ENCODE data around the gene SYNPO2. TPM values are rescaled to one million over a fixed set of nuclear protein-coding genes. Genes with fewer than 3 reads are reported as not detected.

Gene SYNPO2
- total RNA-seq, 2 experiments from 2014 or later, result 0.13 to 0.15 TPM

DNA sequence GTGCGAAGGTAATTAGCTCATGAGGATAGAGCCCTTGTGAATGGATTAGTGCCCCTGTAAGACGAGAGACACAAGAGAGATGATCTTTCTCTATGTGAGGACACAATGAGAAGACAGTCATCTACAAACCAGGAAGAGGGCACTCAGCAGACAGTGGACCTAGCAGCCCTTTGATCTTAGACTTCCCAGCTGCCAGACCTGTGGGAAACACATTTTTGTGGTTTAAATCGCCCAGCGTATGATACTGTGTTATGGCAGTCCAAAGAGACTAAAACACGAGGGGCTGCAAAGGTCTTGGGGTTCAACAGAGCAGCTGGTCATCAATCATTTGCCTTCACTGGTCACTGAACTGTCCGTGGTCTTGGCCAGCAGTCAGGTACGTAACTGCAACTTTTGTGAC, 9.2 kb upstream of the SYNPO2 start:
- ChIA-PET CTCF (no interaction called here), POLR2A (no interaction called here)

DNA sequence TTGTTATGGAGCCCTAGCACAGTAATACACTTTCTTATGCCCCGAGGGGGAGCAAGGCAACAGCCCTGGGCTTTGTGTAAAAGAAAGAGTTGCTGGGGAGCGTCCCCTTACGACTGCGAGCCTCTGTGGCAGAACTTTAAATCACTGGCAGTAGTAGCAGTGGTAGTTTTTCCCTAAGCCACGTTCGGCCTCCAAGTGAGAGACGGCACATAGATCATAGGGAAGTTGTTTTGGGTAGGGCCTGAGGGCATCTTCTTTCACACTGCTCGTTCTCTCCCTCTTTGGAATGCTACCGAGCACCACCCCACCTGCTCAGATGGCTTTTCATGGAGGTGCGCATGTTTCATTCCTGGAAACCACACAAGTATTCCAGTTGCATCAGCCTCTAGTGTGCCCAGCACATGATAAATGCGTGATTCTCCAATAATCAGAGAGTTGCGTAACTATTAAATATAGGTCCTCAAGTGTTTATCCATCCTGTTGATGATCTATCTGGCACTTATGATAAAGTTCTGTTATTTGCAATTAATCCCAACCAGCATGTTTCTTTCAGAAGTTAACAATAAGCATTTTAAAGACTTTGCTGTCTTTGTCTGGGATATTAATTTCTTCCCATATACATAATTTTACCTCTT, 7.0 kb upstream of the SYNPO2 start:
- ChIA-PET POLR2A (no interaction called here), CTCF (no interaction called here)

DNA sequence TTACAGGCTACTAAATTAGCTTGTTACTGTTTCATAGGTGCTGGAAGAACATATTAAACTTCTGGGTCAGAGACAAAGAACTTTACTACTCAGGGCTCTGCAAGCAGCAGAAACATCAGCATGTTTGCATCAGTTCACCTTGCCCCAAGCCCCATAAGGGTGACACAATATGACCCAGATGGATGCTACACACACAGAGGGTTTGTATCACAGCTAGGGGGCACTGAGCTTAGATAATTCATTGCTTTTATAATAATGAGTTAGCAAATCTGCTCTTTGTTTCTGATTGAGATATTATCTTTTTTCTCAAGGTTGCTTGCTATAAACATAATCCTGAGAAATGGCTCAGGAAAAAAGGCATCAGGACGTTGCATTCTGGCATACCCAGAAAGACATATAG, 4.8 kb upstream of the SYNPO2 start:
- CTCF ChIA-PET, result interaction anchor here (0.8 kb wide), 1 partner anchor 19 kb away, joined by 3 read pairs; no protein-coding TSS in a partner anchor
- POLR2A ChIA-PET, result interaction anchor here (0.5 kb wide), 1 partner anchor 49 kb away, joined by 3 read pairs; no protein-coding TSS in a partner anchor

DNA sequence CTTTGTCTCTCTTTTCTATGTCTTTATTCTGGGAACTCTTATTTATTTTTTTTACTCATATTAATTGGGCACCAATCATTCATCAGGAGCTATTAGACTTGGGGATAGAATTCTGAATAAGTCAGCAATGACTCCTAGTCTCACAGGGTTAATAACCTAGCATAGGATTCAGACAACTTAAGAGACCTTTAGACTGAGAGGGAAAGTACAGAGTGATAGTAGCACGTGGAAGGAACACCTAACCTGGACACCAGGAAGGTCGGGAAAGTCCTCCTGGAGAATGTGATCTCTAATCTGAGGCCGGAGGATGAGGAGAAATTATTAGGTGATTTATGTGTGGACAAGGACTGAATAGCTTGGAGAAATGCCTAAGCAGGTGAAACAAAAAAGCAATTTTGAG, 3.9 kb upstream of the SYNPO2 start:
- CTCF ChIA-PET, result no interaction called here
- POLR2A ChIA-PET, result no interaction called here

DNA sequence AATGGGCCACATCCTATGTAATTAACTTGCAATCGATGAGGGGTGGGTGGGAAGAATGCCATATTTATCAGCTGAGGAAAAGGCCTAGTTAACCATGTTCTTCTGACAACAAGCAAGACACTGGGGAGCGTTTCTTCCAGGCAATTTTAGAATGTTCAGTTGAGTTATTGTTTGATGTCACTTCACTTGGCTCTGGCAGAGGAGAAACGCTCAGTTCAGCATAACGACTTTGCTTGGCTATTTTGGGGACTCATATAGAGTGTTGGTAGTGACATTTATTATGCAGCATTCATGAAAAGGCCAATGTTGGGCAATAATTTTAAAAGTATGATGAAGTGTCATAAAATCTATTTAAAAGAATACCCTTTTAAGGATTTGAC, 648 bp downstream of the SYNPO2 start:
- ChIA-PET CTCF (no interaction called here), POLR2A (no interaction called here)

DNA sequence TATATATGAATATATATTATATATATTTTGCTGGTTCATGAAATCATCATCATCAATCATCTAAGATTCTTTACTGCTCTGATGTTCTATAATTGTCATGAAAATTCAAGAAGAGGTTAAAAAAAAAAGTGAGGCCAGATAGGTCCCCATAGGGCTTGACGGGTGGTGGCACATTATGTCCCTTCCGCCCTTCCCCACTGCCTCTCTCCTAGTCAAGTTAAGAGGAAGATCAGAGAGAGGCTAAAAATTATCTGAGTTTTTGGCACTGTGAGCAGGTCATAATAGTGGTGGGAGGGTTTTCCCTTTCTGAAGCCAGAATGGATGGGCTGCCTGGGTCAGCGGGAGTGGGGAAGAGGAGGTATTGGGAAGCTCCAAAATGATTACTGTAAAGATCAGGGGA, 5.4 kb downstream of the SYNPO2 start:
- POLR2A ChIA-PET, result no interaction called here
- CTCF ChIA-PET, result no interaction called here

DNA sequence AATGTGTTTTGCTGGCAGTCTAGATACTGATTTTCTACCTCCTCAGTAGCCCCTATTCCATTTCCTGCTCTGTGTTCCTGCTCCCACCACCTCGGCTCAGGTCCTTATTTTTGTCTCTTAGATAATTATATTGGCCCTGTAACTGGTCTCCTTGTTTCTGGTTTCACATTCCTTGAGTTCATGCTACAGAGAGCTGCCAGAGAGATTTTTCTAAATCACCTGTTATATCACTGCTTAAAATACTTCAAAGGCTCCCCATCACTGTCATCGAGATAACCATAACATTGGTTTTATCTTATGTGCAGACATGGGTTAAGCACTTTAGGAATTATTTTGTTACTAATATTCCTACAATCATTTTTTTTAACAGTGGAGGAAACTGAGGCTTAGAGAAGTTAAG, 9.6 kb downstream of the SYNPO2 start:
- ChIA-PET POLR2A (no interaction called here), CTCF (no interaction called here)

DNA sequence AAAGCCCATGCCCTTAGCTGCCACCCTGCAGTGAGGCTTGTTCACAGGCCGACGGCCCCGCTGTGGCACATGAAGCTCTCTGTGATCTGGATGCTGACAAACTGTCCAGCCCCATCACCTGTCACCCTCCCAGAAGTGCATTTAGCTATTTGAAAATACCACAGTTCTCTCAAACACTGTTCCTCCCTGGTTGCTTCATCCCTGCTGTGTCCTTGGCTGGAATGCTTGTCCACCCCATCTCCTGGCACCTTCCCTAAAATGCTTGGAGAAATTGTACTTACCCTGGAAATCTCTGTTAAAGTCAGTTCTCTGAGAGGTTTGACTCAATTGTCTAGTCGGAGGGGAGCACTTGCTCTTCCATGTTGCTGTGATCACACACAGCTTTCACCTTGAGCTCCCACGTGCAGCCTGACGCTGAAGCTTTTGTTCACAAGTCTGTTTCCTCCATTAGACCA, 10.1 kb downstream of the SYNPO2 start:
- ChIA-PET POLR2A (no interaction called here), CTCF (no interaction called here)

DNA sequence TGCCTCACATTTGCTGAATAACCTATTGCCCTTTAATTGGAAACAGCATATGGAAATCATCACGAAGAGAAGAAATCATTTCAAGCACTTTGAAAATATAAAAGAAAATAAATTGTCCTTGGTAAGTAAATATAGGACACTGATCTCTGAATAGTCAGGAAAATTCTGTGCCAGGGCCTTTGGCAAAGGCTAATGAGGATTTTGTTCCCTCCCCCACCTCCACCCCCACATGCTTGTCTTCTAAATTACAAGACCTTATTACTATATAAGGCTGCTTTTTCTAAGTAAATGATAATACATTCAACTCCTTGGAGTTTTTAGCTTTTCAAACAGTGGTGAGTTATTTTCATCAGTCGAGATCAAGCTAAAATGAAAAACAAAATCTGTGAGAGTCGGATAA, 15.8 kb downstream of the SYNPO2 start:
- ChIA-PET POLR2A (no interaction called here), CTCF (no interaction called here)

DNA sequence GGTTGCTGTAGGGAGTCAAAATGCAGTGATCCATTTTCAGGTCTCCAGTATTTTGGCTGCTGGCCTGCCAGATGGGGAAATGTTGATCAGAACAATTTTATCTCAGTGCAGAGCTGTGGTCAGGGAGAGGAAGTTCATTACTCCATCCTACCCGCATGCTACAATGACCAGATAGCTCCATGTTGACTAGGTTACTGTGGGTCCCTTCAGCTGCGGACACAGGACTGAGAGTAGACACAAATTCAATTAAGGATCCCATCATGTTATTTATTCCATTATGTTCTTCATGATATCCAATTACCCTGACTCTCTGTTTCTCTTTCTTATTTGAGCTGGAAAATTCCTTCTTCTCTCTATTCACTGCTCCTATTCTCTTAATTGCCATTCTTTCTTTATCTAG, 16.3 kb downstream of the SYNPO2 start:
- CTCF ChIA-PET, result interaction anchor here (1.5 kb wide), 1 partner anchor 13 kb away, joined by 4 read pairs; no protein-coding TSS in a partner anchor
- POLR2A ChIA-PET, result no interaction called here

DNA sequence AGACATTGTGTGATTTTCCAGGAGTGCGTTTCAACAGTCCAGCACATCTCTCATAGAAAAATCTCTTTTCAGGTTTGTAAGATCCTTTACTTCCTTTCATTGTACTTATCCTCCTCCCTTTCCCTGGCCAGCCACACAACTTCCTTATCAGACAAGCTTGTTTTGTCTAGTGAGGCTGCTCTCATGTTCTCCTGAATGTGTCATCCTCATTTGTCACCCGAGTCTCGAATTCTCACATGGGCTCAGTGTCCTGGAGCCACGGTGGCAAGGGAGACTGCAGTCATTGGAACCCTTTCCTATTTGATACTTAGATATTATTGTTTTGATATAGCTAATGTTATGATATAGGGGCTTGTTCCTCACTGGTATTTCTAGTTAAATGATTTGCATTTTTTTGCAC, 16.9 kb downstream of the SYNPO2 start:
- POLR2A ChIA-PET, result no interaction called here
- CTCF ChIA-PET, result interaction anchor here (1.5 kb wide), 1 partner anchor 14 kb away, joined by 4 read pairs; no protein-coding TSS in a partner anchor

DNA sequence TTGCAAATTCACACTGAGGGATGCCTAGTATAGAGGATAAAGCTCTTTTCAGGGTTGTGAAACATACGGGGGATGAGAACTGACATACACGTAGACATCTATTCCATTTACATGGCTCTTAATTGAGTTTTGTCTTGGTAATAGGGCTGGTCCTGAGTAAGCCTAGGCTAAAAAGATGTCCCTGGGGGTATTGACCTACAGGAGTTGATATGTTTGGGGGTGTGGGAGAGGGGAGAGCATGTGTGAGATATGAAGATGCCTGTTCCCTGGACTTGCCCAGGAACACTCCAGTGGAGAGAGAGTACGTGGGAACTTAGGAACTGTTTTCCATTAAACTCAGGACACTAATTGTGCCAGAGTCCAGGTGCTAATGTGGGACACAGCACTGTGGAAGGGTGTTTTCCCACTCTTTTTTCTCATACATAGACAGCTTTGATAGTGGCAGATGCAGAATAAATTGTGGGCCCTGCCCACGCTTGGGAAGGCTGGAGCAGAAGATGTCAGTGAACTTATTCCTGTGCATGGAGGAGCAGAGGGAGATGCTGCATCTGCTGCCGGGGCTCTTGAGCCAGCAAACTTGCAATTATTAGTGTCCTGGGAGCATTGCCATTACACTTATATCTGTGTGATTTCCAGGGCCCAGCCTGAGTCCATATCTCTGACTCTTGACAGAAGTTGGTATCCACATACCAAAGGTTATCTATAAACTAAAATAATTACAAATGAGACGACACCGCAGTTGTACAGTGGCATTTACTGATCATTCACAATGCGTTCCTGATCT, 20.7 kb downstream of the SYNPO2 start:
- ChIA-PET POLR2A (no interaction called here), CTCF (no interaction called here)

DNA sequence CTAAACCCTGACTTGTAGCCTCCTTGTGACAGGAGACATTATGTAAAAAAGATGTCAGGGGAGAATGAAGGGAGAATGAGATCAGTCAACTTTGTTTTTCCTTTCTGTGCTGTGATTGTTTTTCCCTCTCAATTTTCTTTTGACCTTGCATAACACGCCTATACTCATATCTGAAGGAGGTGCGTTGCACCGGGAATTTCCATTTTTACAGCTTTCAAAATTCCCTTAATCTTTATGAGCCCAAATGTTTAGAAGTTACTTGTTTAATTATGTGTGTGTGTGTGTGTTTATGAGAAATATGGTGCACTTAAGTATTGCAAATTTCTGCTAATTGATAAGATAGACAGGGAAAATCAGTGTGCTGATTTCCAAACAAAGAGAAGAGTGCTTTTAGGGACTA, 21.6 kb downstream of the SYNPO2 start:
- CTCF ChIA-PET, result no interaction called here
- POLR2A ChIA-PET, result no interaction called here

DNA sequence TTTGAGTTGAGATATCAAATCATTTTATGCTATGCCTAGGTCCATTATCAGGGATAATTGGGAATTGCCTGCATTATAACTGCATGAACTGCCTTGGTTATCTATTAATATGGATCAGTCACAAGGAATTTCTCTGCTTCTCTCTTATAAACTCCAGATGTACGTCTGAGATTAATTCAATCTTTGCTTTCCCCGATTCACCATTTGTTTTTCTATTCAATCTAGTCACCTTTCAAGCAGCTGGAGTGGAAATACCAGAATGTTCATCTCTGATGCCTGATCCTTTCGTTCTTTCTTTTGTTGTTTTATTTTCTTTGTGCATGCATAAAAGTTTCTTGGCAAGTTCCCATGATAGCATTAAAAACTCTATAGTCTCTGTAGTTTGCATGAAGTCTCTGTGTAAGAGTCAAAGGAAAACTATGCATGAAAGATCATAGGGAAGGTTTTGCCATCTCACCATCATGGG, 22.6 kb downstream of the SYNPO2 start:
- POLR2A ChIA-PET, result no interaction called here
- CTCF ChIA-PET, result no interaction called here

DNA sequence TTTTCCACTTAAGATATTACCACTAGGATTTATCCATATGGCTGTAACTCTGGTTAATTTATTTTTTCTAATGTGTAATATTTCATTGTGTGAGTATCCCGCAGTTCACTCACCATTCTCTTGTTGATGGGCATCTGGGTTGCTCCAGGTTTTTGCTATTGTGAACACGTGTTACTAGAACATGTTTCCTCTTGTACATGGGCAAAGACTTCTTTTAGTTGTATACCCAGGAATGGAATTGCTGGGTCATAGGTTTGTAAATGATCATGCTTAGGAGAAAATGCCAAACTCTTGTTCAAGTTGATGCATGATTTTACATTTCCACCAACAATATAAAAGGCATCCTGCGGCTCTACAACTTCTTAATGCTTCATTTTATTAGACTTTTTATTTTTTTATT, 26.8 kb downstream of the SYNPO2 start:
- POLR2A ChIA-PET, result no interaction called here
- CTCF ChIA-PET, result no interaction called here

DNA sequence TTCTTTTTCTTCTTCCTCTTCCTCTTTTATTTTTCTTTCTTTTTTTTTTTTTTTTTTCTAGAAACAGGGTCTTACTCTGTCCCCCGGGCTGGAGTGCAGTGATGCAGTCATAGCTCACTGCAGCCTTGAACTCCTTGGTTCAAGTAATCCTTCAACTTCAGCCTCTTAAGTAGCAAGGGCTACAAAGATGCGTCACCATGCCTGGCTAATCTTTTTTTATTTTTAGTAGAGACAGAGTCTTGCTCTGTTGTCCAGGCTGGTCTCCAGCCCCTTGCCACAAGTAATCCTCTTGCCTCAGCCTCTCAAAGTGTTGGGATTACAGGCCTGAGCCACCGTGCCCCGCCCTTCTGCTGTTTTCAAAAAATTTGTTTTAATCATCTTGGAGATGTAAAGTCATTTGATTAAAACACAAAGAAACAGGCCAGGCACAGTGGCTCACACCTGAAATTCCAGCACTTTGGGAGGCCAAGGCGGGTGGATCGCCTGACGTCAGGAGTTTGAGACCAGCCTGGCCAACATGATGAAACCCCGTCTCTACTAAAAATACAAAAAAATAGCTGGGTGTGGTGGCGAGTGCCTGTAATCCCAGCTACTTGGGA, 28.1 kb downstream of the SYNPO2 start:
- ChIA-PET POLR2A (no interaction called here), CTCF (no interaction called here)

DNA sequence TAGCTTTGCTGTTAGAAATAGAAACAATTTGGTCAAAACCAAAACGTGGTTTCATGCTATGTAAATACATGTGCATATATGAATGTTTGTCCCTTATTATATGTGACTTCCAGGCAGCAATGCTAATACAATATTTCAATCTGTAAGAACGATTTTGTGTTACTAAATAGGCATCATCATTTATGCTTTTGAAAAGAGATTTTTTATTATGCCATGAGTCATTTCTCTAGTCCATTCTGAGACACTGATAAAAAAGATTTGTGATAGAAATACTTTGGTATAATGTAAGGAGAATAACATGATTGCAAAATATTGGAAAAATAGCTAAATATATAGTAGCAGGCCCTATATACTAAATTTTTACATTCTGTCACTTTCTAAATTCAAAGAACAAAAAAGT, 28.9 kb downstream of the SYNPO2 start:
- CTCF ChIA-PET, result no interaction called here
- POLR2A ChIA-PET, result no interaction called here

DNA sequence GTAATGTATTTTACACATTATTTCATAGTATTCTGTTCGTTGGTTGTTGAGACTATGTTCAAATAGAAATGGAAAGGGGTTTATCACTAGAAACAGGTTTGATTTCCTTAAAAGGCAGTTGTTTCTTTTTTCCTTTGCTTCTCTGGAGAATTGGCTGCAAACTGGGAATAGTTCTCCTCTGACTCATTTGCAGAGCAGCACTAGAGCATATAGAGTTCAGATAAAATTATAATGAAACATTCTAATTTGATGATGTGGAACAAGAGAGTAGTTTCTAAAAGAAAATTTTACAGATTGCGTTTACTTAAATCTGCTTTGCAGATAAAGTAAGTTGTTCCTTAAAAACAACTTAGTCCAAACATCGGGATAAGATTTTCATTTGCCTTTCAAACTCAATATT, 29.7 kb downstream of the SYNPO2 start:
- ChIA-PET CTCF (no interaction called here), POLR2A (no interaction called here)

DNA sequence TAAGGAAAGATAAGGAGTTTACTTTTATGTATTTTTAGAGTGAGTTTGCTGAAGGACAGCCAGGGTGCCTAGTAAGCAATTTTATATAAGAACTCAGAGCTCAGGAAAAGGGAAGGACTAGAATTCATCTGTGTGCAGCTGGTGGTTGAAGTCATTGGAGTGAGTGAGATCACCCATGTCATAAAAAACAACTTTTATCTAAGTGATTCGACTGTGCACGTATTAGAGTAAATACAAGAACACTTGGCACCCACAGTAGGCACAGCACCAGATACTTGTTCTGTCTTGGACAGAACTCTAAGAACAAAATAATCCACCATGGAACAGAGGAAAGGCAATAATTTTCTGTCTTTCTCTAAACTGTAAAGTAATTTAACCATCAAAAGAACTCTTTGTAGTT, 31.6 kb downstream of the SYNPO2 start:
- POLR2A ChIA-PET, result no interaction called here
- CTCF ChIA-PET, result no interaction called here

DNA sequence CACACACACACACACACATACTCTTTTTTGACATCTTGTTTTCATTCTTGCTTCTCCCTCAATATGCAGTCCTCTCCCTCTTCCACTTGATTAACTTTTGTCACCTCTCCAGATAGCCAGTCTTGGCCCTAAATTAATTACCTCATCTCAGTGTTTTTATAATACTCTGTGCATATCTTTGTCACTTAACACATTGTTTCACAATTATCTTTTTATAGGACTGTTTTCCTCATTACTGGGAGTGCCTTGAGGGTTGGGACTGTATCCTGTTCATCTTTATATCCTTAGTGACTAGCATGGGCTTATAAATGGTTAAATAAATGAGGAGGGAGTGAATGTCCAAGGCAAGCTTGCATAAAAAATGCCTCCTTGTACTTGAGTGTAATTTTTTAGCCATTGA, 33.1 kb downstream of the SYNPO2 start:
- CTCF ChIA-PET, result no interaction called here
- POLR2A ChIA-PET, result no interaction called here

DNA sequence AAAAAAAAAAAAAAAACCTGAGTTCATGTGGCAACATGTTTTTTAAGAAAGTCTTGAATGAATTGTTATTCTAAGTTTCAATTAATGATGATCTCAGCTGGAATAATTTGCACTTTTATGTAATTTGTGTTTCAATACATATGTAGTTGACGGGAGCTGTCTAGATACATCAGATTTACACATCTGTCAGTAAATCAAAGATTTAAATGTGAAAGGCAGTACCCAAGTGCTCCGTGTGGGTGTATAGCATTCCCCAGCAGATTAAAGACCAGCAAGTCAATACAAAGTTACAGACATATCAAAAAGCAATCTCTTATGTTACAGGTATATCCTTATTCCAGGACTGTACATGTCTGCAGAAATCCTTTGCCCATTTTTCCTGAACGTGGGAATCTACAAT, 35.2 kb downstream of the SYNPO2 start:
- ChIA-PET CTCF (no interaction called here), POLR2A (no interaction called here)

All from activated CD8-positive, alpha-beta memory T cell treated with anti-CD3 and anti-CD28 coated beads for 36 hours (primary cell).